ENCODE data around the gene TTC27.

GRCh38 chr2:32864334-32865111, 236.7 kb downstream of the TTC27 start:
- TF ChIP-seq CTCF (IDR thresholded peaks at IDR 0.05) (no peak), EP300 (IDR thresholded peaks at IDR 0.05) (no peak)
